Measurements from ENCODE around the gene CMC4. TPM values are rescaled to one million over a fixed set of nuclear protein-coding genes. Genes with fewer than 3 reads are reported as not detected.

The CMC4 gene
- total and polyA plus RNA-seq, 9 of the 15 experiments (the other 6 are each of a cell fraction or from before 2014, with no cell fraction given), result 3.5 to 16.9 (median 8.2) TPM

DNA sequence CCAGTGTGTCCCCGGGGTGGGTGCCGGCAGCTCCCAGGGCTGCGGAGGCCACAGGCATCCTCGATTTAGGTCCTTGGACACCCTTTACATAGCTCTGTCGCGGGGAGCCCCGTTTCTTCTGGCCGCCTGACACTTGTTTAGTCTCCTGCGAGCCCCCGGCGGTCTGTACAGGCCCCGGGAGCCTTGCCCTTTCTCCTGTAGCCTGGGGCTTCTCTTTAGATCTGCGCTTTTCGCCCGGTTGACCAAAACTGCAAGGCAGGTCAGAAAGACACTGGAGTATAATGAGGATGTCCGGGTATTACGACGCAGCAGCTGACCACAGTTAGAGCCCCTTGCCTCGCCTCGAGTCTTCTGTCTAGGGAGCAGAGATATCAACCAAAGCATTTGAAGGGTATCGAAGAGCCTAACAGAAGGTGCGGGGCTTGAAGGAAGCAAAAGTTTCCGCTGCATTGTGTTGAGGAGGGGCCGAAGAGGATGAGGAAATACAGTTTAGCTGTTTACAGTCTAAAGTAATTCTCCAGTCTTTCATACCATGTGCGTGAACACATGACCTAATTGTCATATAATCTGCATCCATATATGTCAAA is 851 bp upstream of the CMC4 start (continued):
- TF ChIP-seq, protein P1, sequence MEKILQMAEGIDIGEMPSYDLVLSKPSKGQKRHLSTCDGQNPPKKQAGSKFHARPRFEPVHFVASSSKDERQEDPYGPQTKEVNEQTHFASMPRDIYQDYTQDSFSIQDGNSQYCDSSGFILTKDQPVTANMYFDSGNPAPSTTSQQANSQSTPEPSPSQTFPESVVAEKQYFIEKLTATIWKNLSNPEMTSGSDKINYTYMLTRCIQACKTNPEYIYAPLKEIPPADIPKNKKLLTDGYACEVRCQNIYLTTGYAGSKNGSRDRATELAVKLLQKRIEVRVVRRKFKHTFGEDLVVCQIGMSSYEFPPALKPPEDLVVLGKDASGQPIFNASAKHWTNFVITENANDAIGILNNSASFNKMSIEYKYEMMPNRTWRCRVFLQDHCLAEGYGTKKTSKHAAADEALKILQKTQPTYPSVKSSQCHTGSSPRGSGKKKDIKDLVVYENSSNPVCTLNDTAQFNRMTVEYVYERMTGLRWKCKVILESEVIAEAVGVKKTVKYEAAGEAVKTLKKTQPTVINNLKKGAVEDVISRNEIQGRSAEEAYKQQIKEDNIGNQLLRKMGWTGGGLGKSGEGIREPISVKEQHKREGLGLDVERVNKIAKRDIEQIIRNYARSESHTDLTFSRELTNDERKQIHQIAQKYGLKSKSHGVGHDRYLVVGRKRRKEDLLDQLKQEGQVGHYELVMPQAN (IDR thresholded peaks at IDR 0.05; ENCODE audit: borderline replicate concordance), result peak; percentile 7; the same call in 1 of the 2 replicates
- TF ChIP-seq MLLT1 (IDR thresholded peaks at IDR 0.05), result 0 out of 4 replicates have a peak, but pooled peaks of 1 of the 2 experiments have one; percentile 2
- TF ChIP-seq DACH1 (IDR thresholded peaks at IDR 0.05; ENCODE audit: partially characterized antibody), result no peak
- no peak for TF ChIP-seq CBX2 (IDR thresholded peaks at IDR 0.05; ENCODE audit: insufficient read depth, low read length, poor library complexity, severe bottlenecking)
- no peak for TF ChIP-seq SNAPC5 (CRISPR knock-in tag; IDR thresholded peaks at IDR 0.05)
- TF ChIP-seq TCFL5 (CRISPR knock-in tag; conservative IDR thresholded peaks at IDR 0.05), result no peak
- TF ChIP-seq HNRNPLL (IDR thresholded peaks at IDR 0.05; ENCODE audit: low read depth, low read length, poor library complexity, severe bottlenecking), result no peak
- TF ChIP-seq, protein P2, sequence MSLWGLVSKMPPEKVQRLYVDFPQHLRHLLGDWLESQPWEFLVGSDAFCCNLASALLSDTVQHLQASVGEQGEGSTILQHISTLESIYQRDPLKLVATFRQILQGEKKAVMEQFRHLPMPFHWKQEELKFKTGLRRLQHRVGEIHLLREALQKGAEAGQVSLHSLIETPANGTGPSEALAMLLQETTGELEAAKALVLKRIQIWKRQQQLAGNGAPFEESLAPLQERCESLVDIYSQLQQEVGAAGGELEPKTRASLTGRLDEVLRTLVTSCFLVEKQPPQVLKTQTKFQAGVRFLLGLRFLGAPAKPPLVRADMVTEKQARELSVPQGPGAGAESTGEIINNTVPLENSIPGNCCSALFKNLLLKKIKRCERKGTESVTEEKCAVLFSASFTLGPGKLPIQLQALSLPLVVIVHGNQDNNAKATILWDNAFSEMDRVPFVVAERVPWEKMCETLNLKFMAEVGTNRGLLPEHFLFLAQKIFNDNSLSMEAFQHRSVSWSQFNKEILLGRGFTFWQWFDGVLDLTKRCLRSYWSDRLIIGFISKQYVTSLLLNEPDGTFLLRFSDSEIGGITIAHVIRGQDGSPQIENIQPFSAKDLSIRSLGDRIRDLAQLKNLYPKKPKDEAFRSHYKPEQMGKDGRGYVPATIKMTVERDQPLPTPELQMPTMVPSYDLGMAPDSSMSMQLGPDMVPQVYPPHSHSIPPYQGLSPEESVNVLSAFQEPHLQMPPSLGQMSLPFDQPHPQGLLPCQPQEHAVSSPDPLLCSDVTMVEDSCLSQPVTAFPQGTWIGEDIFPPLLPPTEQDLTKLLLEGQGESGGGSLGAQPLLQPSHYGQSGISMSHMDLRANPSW (CRISPR knock-in tag; IDR thresholded peaks at IDR 0.05), result peak; percentile 32; the same call in 1 of the 2 replicates
- no peak for TF ChIP-seq NFIC (IDR thresholded peaks at IDR 0.05)
- TF ChIP-seq MAZ (CRISPR knock-in tag; conservative IDR thresholded peaks at IDR 0.05 in 1 of 2, IDR thresholded peaks at IDR 0.05 in 1 of 2), result no peak
- no peak for TF ChIP-seq JUNB (CRISPR knock-in tag; conservative IDR thresholded peaks at IDR 0.05)
- no peak for TF ChIP-seq ZNF551 (CRISPR knock-in tag; IDR thresholded peaks at IDR 0.05)
- TF ChIP-seq ZNF717 (CRISPR knock-in tag; IDR thresholded peaks at IDR 0.05), result no peak
- TF ChIP-seq MAFK (IDR thresholded peaks at IDR 0.05; ENCODE audit: low read length), result no peak
- no peak for TF ChIP-seq SIRT6 (IDR thresholded peaks at IDR 0.05; ENCODE audit: low read depth, low read length)
- no peak for TF ChIP-seq SAFB (IDR thresholded peaks at IDR 0.05; ENCODE audit: borderline replicate concordance, low read depth, low read length)
- no peak for TF ChIP-seq CSDE1 (IDR thresholded peaks at IDR 0.05)
- TF ChIP-seq ATF4 (CRISPR knock-in tag; IDR thresholded peaks at IDR 0.05), result no peak
